ENCODE measurements around the gene HNRNPUL1. TPM values are rescaled to one million over a fixed set of nuclear protein-coding genes. Genes with fewer than 3 reads are reported as not detected.

Gene HNRNPUL1
- total RNA-seq, 4 donors from 2014 or later, result 140 to 213 (median 188) TPM

DNA sequence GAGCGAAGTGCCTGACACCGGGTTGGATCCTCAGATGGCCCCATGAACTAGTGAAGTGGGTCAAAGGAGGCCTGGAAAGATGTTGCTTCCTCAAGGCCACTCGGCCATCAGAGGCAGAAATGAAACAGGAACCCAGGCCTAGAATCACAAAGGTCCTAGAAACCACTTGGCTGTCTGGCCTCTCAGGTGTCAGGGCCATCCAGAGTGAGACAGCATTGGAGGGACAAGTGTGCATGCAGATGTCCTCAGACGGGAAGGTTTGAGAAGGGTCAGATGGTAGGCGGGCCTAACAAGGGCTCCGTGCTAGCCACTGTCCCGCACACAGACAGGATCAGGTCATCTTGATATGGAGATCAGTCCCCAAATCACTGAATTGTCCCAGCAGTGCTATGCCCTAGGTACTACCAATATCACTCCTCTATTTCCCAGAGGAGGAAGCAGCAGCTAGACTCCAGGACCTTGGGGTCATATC is 60.1 kb downstream of the HNRNPUL1 start:
- 60% methylated on average over 7 of the region's 7 CpGs for WGBS
- TF ChIP-seq EP300 (IDR thresholded peaks at IDR 0.05) (no peak), POLR2AphosphoS5 (IDR thresholded peaks at IDR 0.05) (no peak), POLR2A (IDR thresholded peaks at IDR 0.05) (no peak)
- TF ChIP-seq, protein P1, sequence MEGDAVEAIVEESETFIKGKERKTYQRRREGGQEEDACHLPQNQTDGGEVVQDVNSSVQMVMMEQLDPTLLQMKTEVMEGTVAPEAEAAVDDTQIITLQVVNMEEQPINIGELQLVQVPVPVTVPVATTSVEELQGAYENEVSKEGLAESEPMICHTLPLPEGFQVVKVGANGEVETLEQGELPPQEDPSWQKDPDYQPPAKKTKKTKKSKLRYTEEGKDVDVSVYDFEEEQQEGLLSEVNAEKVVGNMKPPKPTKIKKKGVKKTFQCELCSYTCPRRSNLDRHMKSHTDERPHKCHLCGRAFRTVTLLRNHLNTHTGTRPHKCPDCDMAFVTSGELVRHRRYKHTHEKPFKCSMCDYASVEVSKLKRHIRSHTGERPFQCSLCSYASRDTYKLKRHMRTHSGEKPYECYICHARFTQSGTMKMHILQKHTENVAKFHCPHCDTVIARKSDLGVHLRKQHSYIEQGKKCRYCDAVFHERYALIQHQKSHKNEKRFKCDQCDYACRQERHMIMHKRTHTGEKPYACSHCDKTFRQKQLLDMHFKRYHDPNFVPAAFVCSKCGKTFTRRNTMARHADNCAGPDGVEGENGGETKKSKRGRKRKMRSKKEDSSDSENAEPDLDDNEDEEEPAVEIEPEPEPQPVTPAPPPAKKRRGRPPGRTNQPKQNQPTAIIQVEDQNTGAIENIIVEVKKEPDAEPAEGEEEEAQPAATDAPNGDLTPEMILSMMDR (IDR thresholded peaks at IDR 0.05), result no peak
- no peaks in the 10 kb centered on the region for H3K27me3 ChIP-seq
- no peaks in the 10 kb centered on the region for H3K9me3 ChIP-seq
- peaks cover 83% of the 10 kb centered on the region for H3K4me1 ChIP-seq
- no peak overlapping the region for H3K4me3 ChIP-seq
- peak overlapping the region; percentile 87 for H3K27ac ChIP-seq
- peaks cover 25% of the 10 kb centered on the region for H3K36me3 ChIP-seq
- DNase-seq (ENCODE audit: low spot score in 2 of 2), result no peak

GRCh38 chr19:41324921-41325639 is 60.9 kb downstream of the HNRNPUL1 start:
- Histone ChIP-seq H3K27me3 (no peaks in the 10 kb centered on the region), H3K4me1 (peaks cover 83% of the 10 kb centered on the region), H3K36me3 (peaks cover 20% of the 10 kb centered on the region), H3K4me3 (peak overlapping the region; percentile 33), H3K27ac (peak overlapping the region; percentile 87), H3K9me3 (no peaks in the 10 kb centered on the region)
- DNase-seq (ENCODE audit: low spot score in 2 of 2), result no peak
- TF ChIP-seq EP300 (IDR thresholded peaks at IDR 0.05) (no peak), POLR2AphosphoS5 (IDR thresholded peaks at IDR 0.05) (no peak)
- TF ChIP-seq, protein P1 (IDR thresholded peaks at IDR 0.05), result no peak
- WGBS, result 21% methylated on average over 20 of the region's 23 CpGs

DNA sequence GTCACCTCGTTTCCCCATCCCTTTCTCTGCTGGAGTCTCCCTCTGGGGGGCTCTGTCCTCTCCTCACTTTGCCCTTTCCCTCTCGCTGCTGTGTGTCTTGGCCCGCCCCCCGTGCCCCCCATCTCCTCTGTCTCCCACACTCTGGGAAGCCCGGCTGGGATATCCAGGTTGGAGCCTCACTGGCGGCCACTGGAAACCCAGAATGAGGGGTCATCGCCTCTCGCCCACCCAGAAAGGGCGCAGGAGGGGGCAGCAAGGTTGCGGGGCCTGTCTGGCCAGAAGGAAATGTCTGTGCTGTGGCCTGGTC is 61.4 kb downstream of the HNRNPUL1 start:
- no peaks in the 10 kb centered on the region for H3K27me3 ChIP-seq
- no peak for TF ChIP-seq POLR2AphosphoS5 (IDR thresholded peaks at IDR 0.05)
- TF ChIP-seq, protein P1 (IDR thresholded peaks at IDR 0.05), result no peak
- TF ChIP-seq POLR2A (IDR thresholded peaks at IDR 0.05), result no peak
- TF ChIP-seq EP300 (IDR thresholded peaks at IDR 0.05), result no peak
- H3K4me3 ChIP-seq, result peak overlapping the region; percentile 33
- peaks cover 83% of the 10 kb centered on the region for H3K4me1 ChIP-seq
- H3K36me3 ChIP-seq, result peaks cover 20% of the 10 kb centered on the region
- WGBS, result 38% methylated on average over 6 of the region's 10 CpGs
- no peak for DNase-seq (ENCODE audit: low spot score in 2 of 2)
- peak overlapping the region; percentile 87 for H3K27ac ChIP-seq
- no peaks in the 10 kb centered on the region for H3K9me3 ChIP-seq

GRCh38 chr19:41325947-41326706 is 62.0 kb downstream of the HNRNPUL1 start:
- no peak for DNase-seq (ENCODE audit: low spot score in 2 of 2)
- no peaks in the 10 kb centered on the region for H3K9me3 ChIP-seq
- no peaks in the 10 kb centered on the region for H3K27me3 ChIP-seq
- peak overlapping the region; percentile 33 for H3K4me3 ChIP-seq
- peak overlapping the region; percentile 87 for H3K27ac ChIP-seq
- WGBS, result 62% methylated on average over 9 of the region's 30 CpGs
- TF ChIP-seq POLR2A (IDR thresholded peaks at IDR 0.05) (no peak), EP300 (IDR thresholded peaks at IDR 0.05) (no peak), POLR2AphosphoS5 (IDR thresholded peaks at IDR 0.05) (no peak)
- TF ChIP-seq, protein P1 (IDR thresholded peaks at IDR 0.05), result no peak
- peaks cover 84% of the 10 kb centered on the region for H3K4me1 ChIP-seq
- H3K36me3 ChIP-seq, result peaks cover 20% of the 10 kb centered on the region

GRCh38 chr19:41327076-41327575 is 63.0 kb downstream of the HNRNPUL1 start:
- 45% methylated on average over 7 of the region's 13 CpGs for WGBS
- Histone ChIP-seq H3K9me3 (no peaks in the 10 kb centered on the region), H3K4me3 (peak overlapping the region; percentile 43), H3K36me3 (peaks cover 17% of the 10 kb centered on the region), H3K27ac (peak overlapping the region; percentile 74), H3K27me3 (no peaks in the 10 kb centered on the region), H3K4me1 (peaks cover 74% of the 10 kb centered on the region)
- DNase-seq (ENCODE audit: low spot score in 2 of 2), result no peak
- no peak for TF ChIP-seq POLR2A (IDR thresholded peaks at IDR 0.05)
- TF ChIP-seq EP300 (IDR thresholded peaks at IDR 0.05), result no peak
- TF ChIP-seq POLR2AphosphoS5 (IDR thresholded peaks at IDR 0.05), result no peak
- TF ChIP-seq, protein P1 (IDR thresholded peaks at IDR 0.05), result no peak

All from suprapubic skin (tissue), 4 donors.